Skeletal muscle tissue (tissue), 4 donors: ENCODE results near the gene CD84. TPM values are rescaled to one million over a fixed set of nuclear protein-coding genes. Genes with fewer than 3 reads are reported as not detected.
"Not testable (repeated sequence)": the region's sequence is repeated elsewhere in the genome, so short reads cannot be mapped to it uniquely, and the experiment has no call there.

ENCODE experiments used
- H3K27ac ChIP-seq: one replicate; pipeline ENCODE4 v1.7.0; 2013; ENCODE audit warnings: mild to moderate bottlenecking, low read depth, low read length, inconsistent platforms
- H3K27me3 ChIP-seq, 3 donors: one replicate each; pipeline ENCODE4 v1.7.0; 2013; ENCODE audit warnings: low read length in 3 of 3; ENCODE audit not compliant: control insufficient read depth in 3 of 3, insufficient read depth in 3 of 3
- H3K36me3 ChIP-seq, 3 donors: one replicate each; pipeline ENCODE4 v1.7.0; 2013; ENCODE audit warnings: low read length in 3 of 3; ENCODE audit not compliant: control insufficient read depth in 3 of 3, insufficient read depth in 3 of 3
- H3K4me1 ChIP-seq, 3 donors: one replicate each; pipeline ENCODE4 v1.7.0; 2013; ENCODE audit warnings: low read length in 3 of 3, mild to moderate bottlenecking in 3 of 3; ENCODE audit not compliant: control insufficient read depth in 3 of 3, insufficient read depth in 3 of 3
- H3K4me3 ChIP-seq, 3 donors: one replicate each; pipeline ENCODE4 v1.7.0; 2013; ENCODE audit warnings: low read length in 3 of 3
- H3K9ac ChIP-seq, 3 donors: one replicate each; pipeline ENCODE4 v1.7.0; 2013; ENCODE audit warnings: low read length in 3 of 3, mild to moderate bottlenecking in 3 of 3, moderate library complexity in 2 of 3, low read depth in 1 of 3
- H3K9me3 ChIP-seq, 3 donors: one replicate each; pipeline ENCODE4 v1.7.0; 2013; ENCODE audit warnings: low read length in 3 of 3; ENCODE audit not compliant: control insufficient read depth in 3 of 3
- total RNA-seq: library from RNA; depleted of rRNA; stranded (reverse); fragments of >200 nt; gene quantifications from one replicate; pipeline ENCODE4 v1.2.3, GENCODE V29; 2014
- donor health status: Osteomylitis.

The CD84 gene
- total RNA-seq, 1 donor from 2014 or later: 3.1 TPM

GRCh38 chr1:160576884-160577283 lies 2.4 kb downstream of the CD84 start:
- no peaks in the 10 kb centered on the region for H3K9me3 ChIP-seq
- H3K9ac ChIP-seq: no peak overlapping the region
- H3K4me3 ChIP-seq: no peak overlapping the region
- H3K27ac ChIP-seq: no peak overlapping the region
- no peaks in the 10 kb centered on the region for H3K4me1 ChIP-seq
- no peaks in the 10 kb centered on the region for H3K27me3 ChIP-seq
- H3K36me3 ChIP-seq: no peaks in the 10 kb centered on the region

GRCh38 chr1:160576390-160576789 lies 2.9 kb downstream of the CD84 start:
- no peak overlapping the region for H3K4me3 ChIP-seq
- no peaks in the 10 kb centered on the region for H3K4me1 ChIP-seq
- no peak overlapping the region for H3K9ac ChIP-seq
- H3K27me3 ChIP-seq: no peaks in the 10 kb centered on the region
- no peak overlapping the region for H3K27ac ChIP-seq
- H3K36me3 ChIP-seq: no peaks in the 10 kb centered on the region
- H3K9me3 ChIP-seq: no peaks in the 10 kb centered on the region

- Histone ChIP-seq H3K27me3 (no peaks in the 10 kb centered on the region), H3K4me1 (no peaks in the 10 kb centered on the region), H3K9ac (no peak overlapping the region), H3K27ac (peak overlapping the region; percentile 64), H3K36me3 (no peaks in the 10 kb centered on the region), H3K4me3 (no peak overlapping the region), H3K9me3 (no peaks in the 10 kb centered on the region)
These were observed 4.1 kb downstream of the CD84 start for GRCh38 chr1:160575112-160575664.

DNA sequence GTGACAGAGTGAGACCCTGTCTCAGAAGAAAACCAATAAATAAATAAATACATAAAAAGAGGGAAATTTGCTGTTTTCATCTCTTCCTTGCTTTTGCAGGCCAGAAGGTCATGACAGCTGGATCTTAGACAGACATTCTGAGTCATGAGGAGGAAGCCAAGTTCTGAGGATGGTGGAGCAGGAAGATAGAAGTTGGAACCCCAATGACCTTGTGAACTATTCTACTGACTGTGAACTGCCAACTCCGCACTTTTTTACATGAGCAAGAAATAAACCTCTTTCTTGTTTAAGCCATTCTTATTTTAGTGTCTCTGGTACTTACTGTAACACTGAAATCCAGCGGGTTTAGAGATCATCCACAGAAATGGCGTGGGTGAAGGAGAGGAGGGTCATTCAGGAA lies 8.5 kb downstream of the CD84 start:
- no peaks in the 10 kb centered on the region for H3K36me3 ChIP-seq
- no peak overlapping the region for H3K27ac ChIP-seq
- no peaks in the 10 kb centered on the region for H3K9me3 ChIP-seq
- H3K9ac ChIP-seq: no peak overlapping the region
- H3K4me3 ChIP-seq: no peak overlapping the region
- H3K4me1 ChIP-seq: no peaks in the 10 kb centered on the region
- H3K27me3 ChIP-seq: no peaks in the 10 kb centered on the region

DNA sequence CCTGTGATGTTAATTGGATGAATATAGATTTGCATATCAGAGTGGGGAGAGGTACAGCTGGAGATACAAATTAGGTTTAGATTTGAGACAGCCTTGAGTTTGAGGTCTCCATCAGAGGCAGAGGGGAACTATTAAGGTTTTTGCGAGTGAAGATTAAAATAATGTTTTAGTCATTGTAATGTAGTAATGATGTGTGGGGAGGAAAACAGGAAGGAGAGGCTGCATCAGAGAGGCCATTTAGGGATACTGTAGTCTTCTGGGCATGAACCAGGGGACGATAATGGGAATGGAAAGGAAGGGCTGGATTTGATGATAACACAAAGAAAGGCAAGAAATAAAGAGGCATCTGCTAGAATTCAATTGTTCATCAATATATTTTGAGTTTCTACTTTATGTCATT lies 9.5 kb downstream of the CD84 start:
- H3K9me3 ChIP-seq: no peaks in the 10 kb centered on the region
- no peak overlapping the region for H3K27ac ChIP-seq
- H3K36me3 ChIP-seq: no peaks in the 10 kb centered on the region
- H3K4me1 ChIP-seq: peaks cover 0 to 3% (median 0%) of the 10 kb centered on the region in 3 donors
- H3K9ac ChIP-seq: no peak overlapping the region
- H3K4me3 ChIP-seq: no peak overlapping the region
- no peaks in the 10 kb centered on the region for H3K27me3 ChIP-seq

DNA sequence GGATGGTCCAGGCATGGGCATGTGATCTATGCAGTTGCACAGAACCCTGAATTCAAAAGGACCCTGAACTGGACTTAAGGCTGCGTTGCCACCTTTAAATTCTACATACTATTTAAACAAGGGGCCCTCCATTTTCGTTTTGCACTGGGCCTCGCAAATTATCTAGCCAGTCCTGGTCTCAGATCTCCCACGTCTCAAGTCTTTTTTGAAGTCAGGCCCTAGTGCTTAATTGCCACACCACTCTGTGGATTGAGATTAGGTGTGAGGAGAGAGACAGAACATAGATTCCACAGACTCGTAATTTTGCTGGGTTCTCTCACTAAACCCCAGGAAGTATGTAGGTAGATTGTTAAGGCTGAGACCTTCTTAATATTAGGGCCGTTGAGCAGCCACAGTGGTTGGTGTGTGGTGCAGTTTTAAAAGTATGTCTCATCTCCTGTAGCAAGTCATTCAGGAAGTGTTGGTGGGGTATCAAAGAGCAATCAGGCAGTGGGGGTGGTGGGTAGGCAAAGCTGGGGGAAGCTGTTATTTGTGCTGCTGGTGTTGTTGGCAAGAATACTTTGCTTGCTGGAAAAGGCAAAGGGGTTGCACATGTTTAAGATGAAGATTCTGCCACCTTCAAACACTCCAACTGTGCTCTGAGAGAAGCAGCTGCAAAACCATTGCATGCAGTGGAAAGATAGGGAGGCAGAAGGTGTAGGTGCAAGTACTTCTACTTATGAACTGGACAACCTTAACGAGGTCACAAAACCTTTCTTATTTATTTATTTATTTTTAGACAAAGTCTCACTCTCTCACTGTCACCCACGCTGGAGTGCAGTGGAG lies 11.2 kb downstream of the CD84 start:
- Histone ChIP-seq H3K36me3 (no peaks in the 10 kb centered on the region), H3K4me1 (peaks cover 0 to 3% (median 0%) of the 10 kb centered on the region in 3 donors), H3K27me3 (no peaks in the 10 kb centered on the region), H3K9ac (no peak overlapping the region), H3K27ac (no peak overlapping the region), H3K4me3 (no peak overlapping the region), H3K9me3 (peaks cover 0 to 1% (median 0%) of the 10 kb centered on the region in 3 donors)

DNA sequence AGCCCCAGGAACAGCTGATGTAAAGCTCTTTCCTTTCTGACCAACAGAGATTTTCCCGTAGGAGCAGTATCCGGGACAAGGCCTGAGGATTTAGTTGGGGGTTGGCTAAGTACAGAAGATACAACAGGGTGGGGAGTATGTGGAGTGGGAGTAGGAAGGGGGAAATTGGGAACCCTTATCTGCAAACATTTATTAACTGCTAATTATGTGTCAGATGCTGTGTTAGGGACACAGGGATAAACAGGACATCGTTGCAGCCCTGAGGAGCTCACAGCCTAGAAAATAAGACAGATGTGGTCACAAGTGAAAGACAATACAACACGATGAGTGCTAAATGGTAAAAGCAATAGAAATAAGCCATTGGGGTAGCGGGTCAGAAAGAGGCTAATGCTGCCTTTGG lies 12.0 kb downstream of the CD84 start:
- H3K4me3 ChIP-seq: no peak overlapping the region
- no peaks in the 10 kb centered on the region for H3K36me3 ChIP-seq
- H3K9ac ChIP-seq: no peak overlapping the region
- no peaks in the 10 kb centered on the region for H3K27me3 ChIP-seq
- H3K4me1 ChIP-seq: peaks cover 0 to 3% (median 0%) of the 10 kb centered on the region in 3 donors
- H3K9me3 ChIP-seq: peaks cover 0 to 4% (median 0%) of the 10 kb centered on the region in 3 donors
- H3K27ac ChIP-seq: no peak overlapping the region

DNA sequence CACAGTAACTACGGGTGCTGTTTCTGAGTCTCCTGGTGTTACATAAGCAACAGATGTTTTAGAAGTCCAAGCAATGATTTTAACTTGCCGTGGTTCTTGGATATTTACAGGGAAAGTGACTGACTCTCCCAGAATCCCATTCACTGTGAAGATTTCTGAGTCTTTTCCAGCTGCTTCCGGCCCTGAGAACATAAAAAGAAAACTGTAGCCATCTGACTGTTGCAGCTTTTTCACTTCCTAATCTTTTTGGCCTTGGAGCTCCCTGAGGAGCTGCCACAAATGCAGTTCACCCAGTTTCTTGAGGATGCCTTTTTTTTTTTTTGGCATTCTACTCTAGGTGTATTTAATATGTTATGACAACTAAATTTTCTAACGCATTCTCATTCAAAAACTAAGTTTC lies 13.7 kb downstream of the CD84 start:
- Histone ChIP-seq H3K4me1 (peaks cover 0 to 3% (median 0%) of the 10 kb centered on the region in 3 donors), H3K27ac (no peak overlapping the region)

DNA sequence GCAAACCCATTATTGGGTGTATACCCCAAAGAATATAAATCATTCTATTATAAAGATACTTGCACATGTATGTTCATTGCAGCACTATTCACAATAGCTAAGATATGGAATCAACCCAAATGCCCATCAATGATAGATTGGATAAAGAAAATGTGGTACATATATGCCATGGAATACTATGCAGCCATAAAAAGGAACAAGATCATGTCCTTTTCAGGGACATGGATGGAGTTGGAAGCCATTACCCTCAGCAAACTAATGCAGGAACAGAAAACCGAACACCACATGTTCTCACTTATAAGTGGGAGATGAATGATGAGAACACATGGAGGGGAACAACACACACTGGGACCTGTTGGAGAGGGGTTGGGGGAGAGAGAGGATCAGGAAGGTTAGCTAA lies 16.1 kb downstream of the CD84 start:
- H3K27ac ChIP-seq, H3K4me3 ChIP-seq, H3K36me3 ChIP-seq, H3K4me1 ChIP-seq, H3K9ac ChIP-seq, H3K27me3 ChIP-seq, H3K9me3 ChIP-seq: not testable (repeated sequence)

More for the DNA sequence above, 13.7 kb downstream of the CD84 start:
- Histone ChIP-seq H3K36me3 (no peaks in the 10 kb centered on the region), H3K9ac (no peak overlapping the region), H3K27me3 (no peaks in the 10 kb centered on the region), H3K4me3 (no peak overlapping the region), H3K9me3 (peaks cover 0 to 4% (median 0%) of the 10 kb centered on the region in 3 donors)

DNA sequence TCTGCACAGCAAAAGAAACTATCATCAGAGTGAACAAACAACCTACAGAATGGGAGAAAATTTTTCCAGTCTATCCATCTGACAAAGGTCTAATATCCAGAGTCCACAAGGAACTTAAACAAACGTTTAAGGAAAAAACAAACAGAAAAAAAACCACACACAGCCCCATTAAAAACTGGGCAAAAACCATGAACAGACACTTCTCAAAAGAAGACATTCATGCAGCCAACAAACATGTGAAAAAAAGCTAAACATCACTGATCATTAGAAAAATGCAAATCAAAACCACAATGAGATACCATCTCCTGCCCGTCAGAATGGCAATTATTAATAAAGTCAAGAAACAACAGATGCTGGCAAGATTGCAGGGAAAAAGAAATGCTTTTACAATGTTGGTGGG lies 16.6 kb downstream of the CD84 start:
- not testable (repeated sequence) for H3K4me1 ChIP-seq, H3K36me3 ChIP-seq, H3K4me3 ChIP-seq, H3K27ac ChIP-seq, H3K9ac ChIP-seq, H3K9me3 ChIP-seq, H3K27me3 ChIP-seq
